Activated CD4-positive, alpha-beta T cell treated with anti-CD3 and anti-CD28 coated beads, Interleukin-2, amount 10 ng/mL, durations not matched to agents 7 days and 5 days (primary cell): ENCODE measurements around the gene LYZL6. TPM values are rescaled to one million over a fixed set of nuclear protein-coding genes. Genes with fewer than 3 reads are reported as not detected.

Experiments
- CTCF ChIA-PET: fragments of 350-600 bp; sonication (Branson Sonifier 250); formaldehyde crosslinking; loops from one replicate; lab custom pipeline; 2021; ENCODE audit warnings: antibody characterized with exemption; lab: Charles Lee
- POLR2A ChIA-PET: fragments of 350-600 bp; sonication (Branson Sonifier 250); formaldehyde crosslinking; loops from one replicate; lab custom pipeline; 2021; ENCODE audit warnings: antibody characterized with exemption; lab: Charles Lee
- DNase-seq: peaks from one replicate; pipeline ENCODE4 v3.0.0-alpha.2; 2020
- H3K27ac Mint-ChIP-seq: one replicate; pipeline ENCODE4 v1.8.0; 2021; ENCODE audit warnings: mild to moderate bottlenecking, moderate library complexity, mixed read lengths
- H3K27me3 Mint-ChIP-seq: one replicate; pipeline ENCODE4 v1.8.0; 2021; ENCODE audit warnings: mixed read lengths
- H3K36me3 Mint-ChIP-seq: one replicate; pipeline ENCODE4 v1.8.0; 2021; ENCODE audit warnings: low read depth, mixed read lengths
- H3K4me1 Mint-ChIP-seq: one replicate; pipeline ENCODE4 v1.8.0; 2021; ENCODE audit warnings: mixed read lengths
- H3K4me3 Mint-ChIP-seq: one replicate; pipeline ENCODE4 v1.8.0; 2021; ENCODE audit warnings: mild to moderate bottlenecking, moderate library complexity, mixed read lengths
- H3K9me3 Mint-ChIP-seq: one replicate; pipeline ENCODE4 v1.8.0; 2021; ENCODE audit warnings: mixed read lengths
- total RNA-seq, 2 experiments: library from RNA; stranded (reverse); gene quantifications; one replicate each; pipeline ENCODE4 v1.2.3, GENCODE V29; 2021

The LYZL6 gene
- total RNA-seq, 2 experiments from 2014 or later = not detected

DNA sequence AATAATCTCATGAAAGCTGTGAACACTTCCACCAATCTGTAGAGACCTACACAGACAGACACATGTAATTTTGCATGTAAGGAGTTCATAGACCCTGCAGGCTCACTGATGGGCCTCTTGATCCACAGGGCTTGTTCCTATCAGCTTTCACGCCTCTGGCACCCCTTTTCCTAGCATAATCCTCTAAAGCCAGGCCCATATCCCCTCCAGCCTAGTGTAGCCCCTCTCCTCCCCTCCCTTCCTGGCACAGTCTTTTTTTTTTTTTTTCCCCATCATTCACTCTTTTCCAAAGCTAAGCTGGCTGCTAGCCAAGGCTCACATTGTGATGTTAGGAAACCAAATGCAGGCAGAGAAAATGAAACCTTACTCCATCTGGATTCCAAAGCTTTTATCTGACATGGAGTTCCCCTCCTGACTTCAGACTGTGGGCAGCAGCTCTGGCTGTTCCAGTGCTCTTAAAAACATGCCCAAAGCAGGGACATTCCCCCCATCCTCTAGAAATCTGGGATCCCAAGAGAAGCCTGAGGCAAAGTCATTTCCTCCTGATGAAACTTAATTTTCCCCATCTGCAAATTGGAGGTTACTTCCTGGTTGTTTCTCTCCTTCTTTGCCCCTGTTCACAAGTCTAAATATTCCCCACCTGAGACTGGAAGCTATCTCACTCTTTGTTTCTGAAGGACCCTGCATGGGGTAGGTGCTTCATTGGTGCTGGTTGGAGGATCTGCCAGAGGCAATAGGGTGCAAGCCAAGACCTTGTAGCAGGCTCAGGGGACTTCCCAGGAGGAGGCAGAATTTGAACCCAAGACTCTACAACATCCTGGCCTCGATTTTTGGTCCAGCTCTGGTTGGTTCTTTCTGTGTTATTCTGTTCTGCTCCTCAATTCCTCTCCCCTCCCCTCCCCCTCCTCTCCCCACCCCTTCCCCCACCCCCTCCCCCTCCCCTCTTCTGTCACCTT is 53.4 kb downstream of the LYZL6 start:
- ChIA-PET CTCF (interaction anchor here (0.6 to 5.5 kb wide), 7 partner anchors 10 to 1137 kb away, joined by 3 to 23 read pairs (median 3); partner anchors contain the start of genes CCL5 and HEATR9), POLR2A (interaction anchor here (1.0 kb wide), 1 partner anchor 10 kb away, joined by 3 read pairs; the partner anchor contains the start of gene CCL5)
- peak overlapping the region; percentile 90 for H3K27ac Mint-ChIP-seq
- peaks cover 4% of the 10 kb centered on the region for H3K9me3 Mint-ChIP-seq
- no peak overlapping the region for H3K4me3 Mint-ChIP-seq
- no peak for DNase-seq
- H3K4me1 Mint-ChIP-seq = peaks cover 55% of the 10 kb centered on the region
- H3K27me3 Mint-ChIP-seq = no peaks in the 10 kb centered on the region
- peaks cover 1% of the 10 kb centered on the region for H3K36me3 Mint-ChIP-seq

DNA sequence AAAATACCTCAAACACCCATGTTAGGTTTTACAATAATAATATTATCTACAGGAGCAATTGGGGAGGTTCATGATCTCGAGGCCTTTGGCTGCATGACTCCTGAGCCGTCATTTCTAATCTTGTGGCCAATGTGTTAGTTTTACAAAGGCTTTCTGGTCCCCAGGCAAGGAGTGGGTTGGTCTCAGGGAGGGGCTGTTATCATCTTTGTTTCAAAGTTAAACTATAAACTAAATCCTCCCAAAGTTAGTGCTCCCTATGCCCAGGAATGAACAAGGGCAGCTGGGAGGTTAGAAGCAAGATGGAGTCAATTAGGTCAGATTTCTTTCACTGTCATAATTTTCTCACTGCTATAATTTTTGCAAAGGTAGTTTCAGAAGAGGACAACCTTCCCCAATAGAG is 54.3 kb downstream of the LYZL6 start:
- H3K27me3 Mint-ChIP-seq = no peaks in the 10 kb centered on the region
- no peak for DNase-seq
- peaks cover 54% of the 10 kb centered on the region for H3K4me1 Mint-ChIP-seq
- POLR2A ChIA-PET = no interaction called here
- H3K9me3 Mint-ChIP-seq = peaks cover 4% of the 10 kb centered on the region
- peaks cover 1% of the 10 kb centered on the region for H3K36me3 Mint-ChIP-seq
- H3K4me3 Mint-ChIP-seq = no peak overlapping the region
- peak overlapping the region; percentile 77 for H3K27ac Mint-ChIP-seq
- CTCF ChIA-PET = interaction anchor here (0.8 to 5.5 kb wide), 5 partner anchors 10 to 26 kb away, joined by 3 to 23 read pairs (median 3); partner anchors contain the start of genes CCL5 and HEATR9

Other genes starting within 250 kb of the LYZL6 start
- gene RASL10B, start 212.1 kb downstream of the LYZL6 start, total RNA-seq = under 1 TPM; 0.15 to 0.37 TPM
- gene GAS2L2, start 190.5 kb downstream of the LYZL6 start, total RNA-seq = not detected
- not detected for gene C17orf50, start 182.8 kb downstream of the LYZL6 start, total RNA-seq
- gene MMP28, start 148.1 kb downstream of the LYZL6 start, total RNA-seq = not detected
- gene TAF15, start 134.2 kb downstream of the LYZL6 start, total RNA-seq = 100 to 1,000 TPM; 274 to 311 TPM
- under 1 TPM; 0.17 to 0.27 TPM for gene HEATR9, start 74.8 kb downstream of the LYZL6 start, total RNA-seq
- gene CCL5, start 63.4 kb downstream of the LYZL6 start, total RNA-seq = 10 to 100 TPM; 68.7 to 81.3 TPM
- gene RDM1, start 12.9 kb downstream of the LYZL6 start, total RNA-seq = 1 to 10 TPM; 7.0 to 7.9 TPM
- not detected for gene CCL16, start 37.8 kb upstream of the LYZL6 start, total RNA-seq
- gene CCL14, start 43.0 kb upstream of the LYZL6 start, total RNA-seq = not detected
- not detected for gene CCL15, start 57.8 kb upstream of the LYZL6 start, total RNA-seq
- gene CCL23, start 74.3 kb upstream of the LYZL6 start, total RNA-seq = not detected
- not detected for gene CCL18, start 120.6 kb upstream of the LYZL6 start, total RNA-seq
- gene CCL3, start 146.4 kb upstream of the LYZL6 start, total RNA-seq = 1 to 10 TPM; 3.7 to 4.1 TPM
- 1 to 10 TPM; 2.8 to 3.9 TPM for gene CCL4, start 160.1 kb upstream of the LYZL6 start, total RNA-seq
- gene TBC1D3B, start 232.9 kb upstream of the LYZL6 start, total RNA-seq = 1 to 10 TPM; 2.4 to 3.3 TPM